Measurements from ENCODE around the gene NPAS3.

DNA sequence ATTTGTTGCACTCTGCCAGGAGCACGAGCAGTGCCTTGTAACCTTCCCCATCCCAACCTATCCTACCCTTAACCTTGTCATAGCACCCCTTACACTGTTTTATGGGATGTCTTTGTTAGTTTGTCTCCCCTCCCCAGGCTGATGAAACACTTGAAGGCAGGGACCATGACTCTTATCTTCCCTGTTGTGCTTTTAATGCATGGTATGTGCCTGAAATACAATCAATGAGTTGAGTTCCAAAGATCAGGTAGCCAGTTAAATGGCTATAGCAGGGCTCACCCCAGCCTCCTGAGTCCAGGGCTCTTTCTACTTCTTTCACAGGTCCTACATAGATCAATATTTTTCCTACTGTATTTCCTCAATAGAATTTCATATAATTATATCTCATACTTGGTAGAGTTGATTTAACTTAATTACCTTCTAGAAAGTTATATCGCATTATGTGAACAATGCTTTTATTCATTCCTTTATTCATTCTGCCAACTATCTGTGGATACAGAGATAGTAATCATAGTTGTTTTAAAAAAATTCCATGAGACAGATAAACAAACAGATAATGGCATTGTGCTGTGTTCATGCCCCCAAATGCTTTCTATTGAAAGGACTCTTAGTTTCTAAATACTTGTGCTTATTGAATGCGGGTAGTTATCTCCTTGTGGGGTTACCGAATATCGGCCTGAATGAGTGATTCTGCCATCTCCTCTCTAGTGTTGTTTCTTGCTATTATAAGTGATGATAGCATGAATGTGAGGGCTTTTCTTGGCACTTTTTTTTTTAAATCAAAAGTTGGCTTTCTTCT lies 347.4 kb downstream of the NPAS3 start:
- TF ChIP-seq POLR2A (IDR thresholded peaks at IDR 0.05; ENCODE audit: low read length) (no peak), GATA1 (IDR thresholded peaks at IDR 0.05; ENCODE audit: low read depth, low read length) (no peak)

Data from erythroblast (primary cell).